ENCODE measurements around the gene ENAH. TPM values are rescaled to one million over a fixed set of nuclear protein-coding genes. Genes with fewer than 3 reads are reported as not detected.

ENAH gene
- total RNA-seq, 1 donor from 2014 or later: 749 TPM

GRCh38 chr1:225486856-225487255, 166.1 kb downstream of the ENAH start:
- Mint-ChIP-seq H3K27ac (ENCODE audit: unreplicated experiment) (peak overlapping the region; percentile 16), H3K4me3 (ENCODE audit: unreplicated experiment) (no peak overlapping the region)
- no peak for FAIRE-seq

GRCh38 chr1:225485991-225486530, 166.9 kb downstream of the ENAH start:
- Histone ChIP-seq H3K79me2 (ENCODE audit: insufficient read depth, low read length) (no peaks in the 10 kb centered on the region), H2AFZ (ENCODE audit: low read depth, low read length) (no peak overlapping the region), H3K9ac (ENCODE audit: low read length) (no peak overlapping the region), H3K4me3 (ENCODE audit: insufficient read depth, low read depth, low read length) (no peak overlapping the region), H3K27ac (ENCODE audit: low read depth, low read length) (no peak overlapping the region), H3K9me3 (ENCODE audit: insufficient read depth, low read depth, low read length) (no peaks in the 10 kb centered on the region), H3K4me2 (ENCODE audit: low read length) (no peak overlapping the region), H3K27me3 (ENCODE audit: insufficient read depth, low read length) (no peaks in the 10 kb centered on the region), H3K4me1 (ENCODE audit: insufficient read depth, low read length) (peaks cover 9% of the 10 kb centered on the region), H3K36me3 (ENCODE audit: insufficient read depth, low read length) (peaks cover 3% of the 10 kb centered on the region), H4K20me1 (ENCODE audit: insufficient read depth, low read length) (peaks cover 36% of the 10 kb centered on the region)
- H3K4me1 Mint-ChIP-seq (ENCODE audit: low read depth, unreplicated experiment): peaks cover 32% of the 10 kb centered on the region
- H3K9me3 Mint-ChIP-seq (ENCODE audit: unreplicated experiment): peaks cover 2% of the 10 kb centered on the region
- no peak for DNase-seq (ENCODE audit: low read depth)
- FAIRE-seq: no peak
- H3K27me3 Mint-ChIP-seq (ENCODE audit: low read depth, unreplicated experiment): no peaks in the 10 kb centered on the region
- TF ChIP-seq EZH2 (IDR thresholded peaks at IDR 0.05; ENCODE audit: insufficient read depth, low read length) (no peak), CTCF (IDR thresholded peaks at IDR 0.05; ENCODE audit: insufficient read depth, low read depth, low read length) (no peak)
- peak overlapping the region; percentile 8 for H3K27ac Mint-ChIP-seq (ENCODE audit: unreplicated experiment)
- H3K4me3 Mint-ChIP-seq (ENCODE audit: unreplicated experiment): no peak overlapping the region
- H3K36me3 Mint-ChIP-seq (ENCODE audit: low read depth, unreplicated experiment): peaks cover 8% of the 10 kb centered on the region

More at GRCh38 chr1:225486856-225487255, 166.1 kb downstream of the ENAH start:
- H3K36me3 Mint-ChIP-seq (ENCODE audit: low read depth, unreplicated experiment): peaks cover 10% of the 10 kb centered on the region
- Histone ChIP-seq H2AFZ (ENCODE audit: low read depth, low read length) (no peak overlapping the region), H3K79me2 (ENCODE audit: insufficient read depth, low read length) (no peaks in the 10 kb centered on the region), H3K27me3 (ENCODE audit: insufficient read depth, low read length) (no peaks in the 10 kb centered on the region), H3K9me3 (ENCODE audit: insufficient read depth, low read depth, low read length) (no peaks in the 10 kb centered on the region), H3K36me3 (ENCODE audit: insufficient read depth, low read length) (peaks cover 3% of the 10 kb centered on the region), H3K9ac (ENCODE audit: low read length) (no peak overlapping the region), H3K27ac (ENCODE audit: low read depth, low read length) (no peak overlapping the region), H4K20me1 (ENCODE audit: insufficient read depth, low read length) (peaks cover 36% of the 10 kb centered on the region), H3K4me3 (ENCODE audit: insufficient read depth, low read depth, low read length) (no peak overlapping the region), H3K4me2 (ENCODE audit: low read length) (no peak overlapping the region), H3K4me1 (ENCODE audit: insufficient read depth, low read length) (peaks cover 9% of the 10 kb centered on the region)
- TF ChIP-seq EZH2 (IDR thresholded peaks at IDR 0.05; ENCODE audit: insufficient read depth, low read length) (no peak), CTCF (IDR thresholded peaks at IDR 0.05; ENCODE audit: insufficient read depth, low read depth, low read length) (no peak)
- no peaks in the 10 kb centered on the region for H3K27me3 Mint-ChIP-seq (ENCODE audit: low read depth, unreplicated experiment)
- H3K9me3 Mint-ChIP-seq (ENCODE audit: unreplicated experiment): peaks cover 2% of the 10 kb centered on the region
- peaks cover 28% of the 10 kb centered on the region for H3K4me1 Mint-ChIP-seq (ENCODE audit: low read depth, unreplicated experiment)
- DNase-seq (ENCODE audit: low read depth): no peak

- no peak overlapping the region for H3K4me2 ChIP-seq (ENCODE audit: low read length)
- no peak overlapping the region for H3K4me3 ChIP-seq (ENCODE audit: insufficient read depth, low read depth, low read length)
- H3K9me3 Mint-ChIP-seq (ENCODE audit: unreplicated experiment): peaks cover 2% of the 10 kb centered on the region
- FAIRE-seq (no peak), DNase-seq (ENCODE audit: low read depth) (no peak)
- peaks cover 5% of the 10 kb centered on the region for H3K36me3 Mint-ChIP-seq (ENCODE audit: low read depth, unreplicated experiment)
- H3K27me3 ChIP-seq (ENCODE audit: insufficient read depth, low read length): no peaks in the 10 kb centered on the region
- no peak overlapping the region for H3K9ac ChIP-seq (ENCODE audit: low read length)
- H3K27me3 Mint-ChIP-seq (ENCODE audit: low read depth, unreplicated experiment): no peaks in the 10 kb centered on the region
- H3K4me1 ChIP-seq (ENCODE audit: insufficient read depth, low read length): peaks cover 9% of the 10 kb centered on the region
- H3K9me3 ChIP-seq (ENCODE audit: insufficient read depth, low read depth, low read length): no peaks in the 10 kb centered on the region
- H3K79me2 ChIP-seq (ENCODE audit: insufficient read depth, low read length): no peaks in the 10 kb centered on the region
- no peak overlapping the region for H2AFZ ChIP-seq (ENCODE audit: low read depth, low read length)
- no peak overlapping the region for H3K4me3 Mint-ChIP-seq (ENCODE audit: unreplicated experiment)
- TF ChIP-seq EZH2 (IDR thresholded peaks at IDR 0.05; ENCODE audit: insufficient read depth, low read length) (no peak), CTCF (IDR thresholded peaks at IDR 0.05; ENCODE audit: insufficient read depth, low read depth, low read length) (no peak)
- peaks cover 30% of the 10 kb centered on the region for H3K4me1 Mint-ChIP-seq (ENCODE audit: low read depth, unreplicated experiment)
- no peak overlapping the region for H3K27ac ChIP-seq (ENCODE audit: low read depth, low read length)
- H4K20me1 ChIP-seq (ENCODE audit: insufficient read depth, low read length): peaks cover 31% of the 10 kb centered on the region
- H3K27ac Mint-ChIP-seq (ENCODE audit: unreplicated experiment): peak overlapping the region; percentile 69
- peaks cover 3% of the 10 kb centered on the region for H3K36me3 ChIP-seq (ENCODE audit: insufficient read depth, low read length)
Observed at GRCh38 chr1:225485226-225485625, 167.7 kb downstream of the ENAH start.
